GM13976 (cell line): ENCODE results near the gene TSC22D2.

Experiments used
- DNase-seq: peaks from one replicate; pipeline ENCODE4 v3.0.0; 2012; ENCODE audit warnings: low spot score
- in situ Hi-C: fragments of 300-500 bp; cut with MboI; formaldehyde crosslinking; loops from one replicate; pipeline ENCODE4 v1.12.0; 2022; ENCODE audit warnings: low sequenced_read_pairs, mixed read lengths, inconsistent platforms; ENCODE audit not compliant: unreplicated experiment
- TF ChIP-seq, protein P1 (sequence below): IDR thresholded peaks from 2 replicates; pipeline ENCODE4 v1.5.1; 2012; ENCODE audit warnings: borderline replicate concordance, mild to moderate bottlenecking; ENCODE audit not compliant: insufficient read depth; ENCODE audit errors: extremely low read depth, missing control alignments, control extremely low read depth

TSC22D2 gene

DNA sequence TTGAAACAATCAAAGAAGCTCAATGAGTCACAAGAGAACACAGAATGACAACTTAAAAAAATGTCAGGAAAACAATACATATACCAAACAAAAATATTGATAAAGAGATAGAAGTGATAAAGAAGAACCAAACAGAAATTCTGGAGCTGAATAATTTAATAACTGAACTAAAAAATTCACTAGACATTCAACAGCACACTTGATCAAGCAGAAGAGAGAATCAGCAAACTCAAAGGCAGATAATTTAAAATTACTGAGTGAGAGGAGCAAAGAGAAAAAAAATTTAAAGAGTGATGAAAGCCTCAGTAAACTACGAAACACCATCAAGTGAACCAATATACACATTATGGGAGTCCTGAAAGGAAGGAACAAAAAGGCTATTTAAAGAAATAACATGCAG, 76.3 kb downstream of the TSC22D2 start:
- TF ChIP-seq, protein P1, sequence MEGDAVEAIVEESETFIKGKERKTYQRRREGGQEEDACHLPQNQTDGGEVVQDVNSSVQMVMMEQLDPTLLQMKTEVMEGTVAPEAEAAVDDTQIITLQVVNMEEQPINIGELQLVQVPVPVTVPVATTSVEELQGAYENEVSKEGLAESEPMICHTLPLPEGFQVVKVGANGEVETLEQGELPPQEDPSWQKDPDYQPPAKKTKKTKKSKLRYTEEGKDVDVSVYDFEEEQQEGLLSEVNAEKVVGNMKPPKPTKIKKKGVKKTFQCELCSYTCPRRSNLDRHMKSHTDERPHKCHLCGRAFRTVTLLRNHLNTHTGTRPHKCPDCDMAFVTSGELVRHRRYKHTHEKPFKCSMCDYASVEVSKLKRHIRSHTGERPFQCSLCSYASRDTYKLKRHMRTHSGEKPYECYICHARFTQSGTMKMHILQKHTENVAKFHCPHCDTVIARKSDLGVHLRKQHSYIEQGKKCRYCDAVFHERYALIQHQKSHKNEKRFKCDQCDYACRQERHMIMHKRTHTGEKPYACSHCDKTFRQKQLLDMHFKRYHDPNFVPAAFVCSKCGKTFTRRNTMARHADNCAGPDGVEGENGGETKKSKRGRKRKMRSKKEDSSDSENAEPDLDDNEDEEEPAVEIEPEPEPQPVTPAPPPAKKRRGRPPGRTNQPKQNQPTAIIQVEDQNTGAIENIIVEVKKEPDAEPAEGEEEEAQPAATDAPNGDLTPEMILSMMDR, result no peak
- DNase-seq, result no peak
- in situ Hi-C loops, result no loop called here

DNA sequence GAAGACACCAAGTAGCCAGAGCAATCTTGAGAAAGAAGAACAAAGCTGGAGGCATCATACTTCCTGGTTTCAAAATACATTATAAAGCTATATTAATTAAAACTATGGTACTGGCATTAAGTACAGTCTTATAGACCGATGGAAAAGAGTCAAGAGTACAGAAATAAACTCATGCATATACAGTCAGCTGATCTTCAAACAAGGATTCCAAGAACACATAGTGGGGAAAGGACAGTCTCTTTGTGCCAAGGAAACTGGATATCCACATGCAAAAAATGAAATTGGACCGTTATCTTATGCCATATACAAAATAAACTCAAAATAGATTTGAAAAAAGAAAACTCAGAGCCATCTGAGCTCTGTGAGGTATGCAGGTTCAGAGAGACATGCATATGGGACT, 80.8 kb downstream of the TSC22D2 start:
- TF ChIP-seq, protein P1, result no peak
- no peak for DNase-seq
- in situ Hi-C loops, result no loop called here

DNA sequence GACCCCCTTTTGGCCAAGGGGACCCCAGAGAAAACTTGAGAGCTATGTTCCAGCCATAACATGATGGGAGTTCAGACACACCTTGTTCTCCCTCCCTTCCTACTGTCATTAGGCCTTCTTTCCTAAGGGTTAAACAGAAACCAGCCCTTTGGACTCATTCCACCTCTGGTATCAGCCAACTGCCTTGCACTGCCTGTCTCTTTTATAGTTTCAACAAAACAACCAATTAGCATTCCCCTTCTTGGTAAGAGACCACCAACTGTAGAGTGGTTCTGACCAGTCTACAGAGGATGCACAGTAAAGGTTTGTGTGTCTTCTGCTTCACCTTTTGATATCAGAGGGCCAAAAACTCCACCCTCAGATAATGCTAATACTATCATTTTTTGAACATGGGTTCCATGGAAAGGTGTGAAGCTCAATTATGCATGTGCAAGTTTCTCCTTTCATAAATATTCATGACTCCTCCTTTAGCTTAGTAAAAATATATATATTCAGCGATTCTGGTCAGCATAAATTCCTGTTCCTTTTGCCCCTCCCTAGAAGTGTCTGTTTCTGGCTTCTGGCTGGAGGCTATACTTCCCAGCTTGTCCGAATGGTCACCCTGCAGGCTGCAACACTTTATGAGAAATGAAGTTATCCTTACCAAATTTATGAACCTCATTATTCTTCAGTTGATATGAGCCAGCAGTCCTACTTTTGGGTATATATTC, 82.3 kb downstream of the TSC22D2 start:
- DNase-seq, result no peak
- in situ Hi-C loops, result loop anchor here (10.0 kb wide), 1 partner anchor 266 kb away; no protein-coding TSS in a partner anchor
- TF ChIP-seq, protein P1, result no peak

DNA sequence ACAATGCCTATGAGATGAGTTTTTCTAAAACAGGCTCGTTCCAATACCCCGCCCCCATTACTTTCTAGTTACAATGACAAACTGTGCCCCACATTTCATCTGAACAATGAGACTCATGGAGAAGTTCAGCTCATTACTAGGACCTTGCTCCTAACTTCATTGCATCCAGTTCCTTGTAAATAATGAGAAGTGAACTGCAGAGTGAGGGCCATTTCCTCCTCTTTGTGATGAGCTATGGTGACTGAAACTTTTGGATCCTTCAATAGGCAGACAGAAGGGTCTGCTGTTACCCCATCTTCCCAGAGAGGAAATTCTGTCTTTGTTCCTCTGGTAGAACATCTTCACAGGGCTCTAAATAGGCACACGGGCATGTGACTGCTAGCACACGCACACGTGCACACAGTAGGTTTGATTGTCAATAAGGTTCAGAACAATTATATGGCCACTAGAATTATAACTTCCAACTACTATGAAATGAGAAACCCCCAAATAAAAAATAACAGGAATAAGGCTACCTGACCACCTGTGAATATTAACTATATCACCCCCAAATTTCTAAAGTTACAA, 86.4 kb downstream of the TSC22D2 start:
- DNase-seq, result no peak
- in situ Hi-C loops, result loop anchor here (10.0 kb wide), 1 partner anchor 270 kb away; no protein-coding TSS in a partner anchor
- TF ChIP-seq, protein P1, result no peak

DNA sequence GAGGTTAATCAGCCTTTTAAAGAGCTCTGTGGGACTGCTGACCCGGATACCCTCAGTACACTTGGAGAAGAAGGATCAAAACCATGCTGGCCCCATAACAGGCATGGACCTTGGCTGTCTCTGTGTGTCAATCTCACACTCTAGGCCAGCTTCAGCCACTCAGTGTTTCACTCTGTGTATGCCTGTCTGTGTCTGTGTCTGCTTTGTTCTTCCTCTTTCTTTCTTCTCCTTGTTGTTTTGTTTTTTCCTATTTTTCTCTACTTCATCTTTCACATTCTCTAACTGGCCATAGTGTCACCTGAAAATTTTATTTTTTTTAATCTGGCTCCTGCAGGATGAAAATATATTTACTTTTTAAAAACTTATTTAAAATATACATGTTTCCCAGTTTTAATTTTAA, 87.1 kb downstream of the TSC22D2 start:
- in situ Hi-C loops, result loop anchor here (10.0 kb wide), 1 partner anchor 270 kb away; no protein-coding TSS in a partner anchor
- no peak for DNase-seq
- TF ChIP-seq, protein P1, result no peak

DNA sequence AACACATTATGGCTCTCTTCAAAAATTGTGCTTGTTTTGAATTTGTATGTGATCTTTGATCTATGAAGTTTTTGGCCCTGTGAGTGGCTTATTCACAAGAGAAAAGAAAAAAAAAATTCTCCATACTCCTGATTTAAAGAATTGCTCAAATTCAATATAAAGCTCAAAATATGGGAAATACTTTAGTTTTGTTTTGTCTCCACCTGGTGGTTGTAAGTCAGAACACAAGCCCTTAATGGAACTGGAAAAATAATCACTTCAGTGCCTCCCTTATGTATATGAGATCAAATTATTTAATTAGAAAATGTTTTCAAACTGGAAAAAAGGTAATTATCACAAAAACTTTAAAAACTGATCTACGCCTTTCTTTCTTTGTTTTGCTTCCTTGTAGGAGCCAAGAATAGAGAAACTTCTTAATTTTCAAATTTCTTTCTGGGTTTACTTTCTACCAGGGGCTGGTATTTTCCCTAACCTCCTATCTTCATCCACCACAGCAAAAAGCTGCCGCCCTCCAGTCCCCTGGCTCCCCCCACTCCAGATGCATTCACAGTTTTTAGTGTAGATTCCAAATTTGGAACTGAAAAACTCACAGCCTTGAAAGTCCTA, 87.6 kb downstream of the TSC22D2 start:
- DNase-seq, result peak; percentile 63
- TF ChIP-seq, protein P1, result peak; percentile 43
- in situ Hi-C loops, result loop anchor here (10.0 kb wide), 1 partner anchor 271 kb away; no protein-coding TSS in a partner anchor
